Fibroblast of lung (primary cell): ENCODE data around the gene RNF14. TPM values are rescaled to one million over a fixed set of nuclear protein-coding genes. Genes with fewer than 3 reads are reported as not detected.

Source experiments
- DNase-seq, 2 donors: peaks; one replicate each; pipeline versions ENCODE4 v3.0.0 to v3.0.0-alpha.2; 2010; ENCODE audit warnings: low read depth in 2 of 2
- H2AFZ ChIP-seq: 2 replicates; pipeline ENCODE4 v1.5.1; 2012; ENCODE audit warnings: low read length, control low read depth, inconsistent platforms
- H3K27ac ChIP-seq: 2 replicates; pipeline ENCODE4 v1.5.1; 2011; ENCODE audit warnings: low read length, control low read depth; ENCODE audit not compliant: insufficient read depth
- H3K27me3 ChIP-seq: 2 replicates; pipeline ENCODE4 v1.5.1; 2011; ENCODE audit warnings: mild to moderate bottlenecking, low read length; ENCODE audit not compliant: control insufficient read depth, insufficient read depth
- H3K36me3 ChIP-seq: 2 replicates; pipeline ENCODE4 v1.5.1; 2011; ENCODE audit warnings: low read length; ENCODE audit not compliant: control insufficient read depth, insufficient read depth
- H3K4me1 ChIP-seq: 2 replicates; pipeline ENCODE4 v1.5.1; 2011; ENCODE audit warnings: low read length; ENCODE audit not compliant: control insufficient read depth, insufficient read depth; ENCODE audit errors: extremely low read depth
- H3K4me2 ChIP-seq: 2 replicates; pipeline ENCODE4 v1.5.1; 2011; ENCODE audit warnings: low read length, control low read depth; ENCODE audit not compliant: insufficient read depth; ENCODE audit errors: extremely low read depth
- H3K4me3 ChIP-seq, 4 experiments: fragments of 200-600 bp in 1 of 4; sonication (generic) in 1 of 4; replicated peaks in 1 of 4; 2 replicates each; pipeline ENCODE4 v1.5.1; 2011 to 2016; ENCODE audit warnings: low read length in 4 of 4, low read depth in 3 of 4, mild to moderate bottlenecking in 3 of 4, control low read depth in 2 of 4, inconsistent platforms in 1 of 4, mixed read lengths in 1 of 4; ENCODE audit not compliant: insufficient read depth in 1 of 4; ENCODE audit errors: control extremely low read depth in 1 of 4
- H3K79me2 ChIP-seq: 2 replicates; pipeline ENCODE4 v1.5.1; 2012; ENCODE audit warnings: mild to moderate bottlenecking, low read length, inconsistent platforms; ENCODE audit not compliant: control insufficient read depth, insufficient read depth
- H3K9ac ChIP-seq: 2 replicates; pipeline ENCODE4 v1.5.1; 2011; ENCODE audit warnings: mild to moderate bottlenecking, low read length, control low read depth; ENCODE audit not compliant: insufficient read depth
- H3K9me3 ChIP-seq: 2 replicates; pipeline ENCODE4 v1.5.1; 2012; ENCODE audit warnings: low read depth, low read length; ENCODE audit not compliant: control insufficient read depth, insufficient read depth
- H4K20me1 ChIP-seq: 2 replicates; pipeline ENCODE4 v1.5.1; 2011; ENCODE audit warnings: low read length; ENCODE audit not compliant: control insufficient read depth, insufficient read depth; ENCODE audit errors: extremely low read depth
- CTCF ChIP-seq, 2 donors: IDR thresholded peaks in 1 of 2; conservative IDR thresholded peaks in 1 of 2; 1 replicate in 1 of 2; 2 replicates in 1 of 2; pipeline ENCODE4 v1.5.1; 2011 to 2012; ENCODE audit warnings: low read length in 2 of 2, control low read depth in 1 of 2, inconsistent platforms in 1 of 2, low read depth in 1 of 2, mild to moderate bottlenecking in 1 of 2
- EZH2 ChIP-seq: IDR thresholded peaks from 2 replicates; pipeline ENCODE4 v1.5.1; 2012; ENCODE audit warnings: low read length, control low read depth, mild to moderate bottlenecking; ENCODE audit errors: missing control alignments
- polyA plus RNA-seq, 2 donors: library from polyadenylated mRNA; depleted of rRNA in 1 of 2; stranded (reverse) in 1 of 2; unstranded in 1 of 2; fragments of >200 nt; gene quantifications; 2 replicates each; pipeline ENCODE4 v1.2.1, GENCODE V29; 2011 to 2012; ENCODE audit warnings: missing spikeins in 1 of 2
- total RNA-seq: library from RNA; depleted of rRNA; stranded (reverse); fragments of >200 nt; gene quantifications from 2 replicates; pipeline ENCODE4 v1.2.1, GENCODE V29; 2014

RNF14 gene
- total and polyA plus RNA-seq, 2 donors (not counting 1 experiment from before 2014, with no cell fraction given): 62.9 to 65.3 TPM

- Histone ChIP-seq H3K4me2 (no peak overlapping the region), H3K4me3 (no peak overlapping the region), H3K27ac (no peak overlapping the region), H3K9ac (no peak overlapping the region), H3K36me3 (no peaks in the 10 kb centered on the region), H2AFZ (no peak overlapping the region), H3K27me3 (no peaks in the 10 kb centered on the region), H3K79me2 (no peaks in the 10 kb centered on the region), H3K4me1 (no peaks in the 10 kb centered on the region), H3K9me3 (no peaks in the 10 kb centered on the region), H4K20me1 (no peaks in the 10 kb centered on the region)
- no peak for DNase-seq
- TF ChIP-seq CTCF (conservative IDR thresholded peaks at IDR 0.05 in 1 of 2, IDR thresholded peaks at IDR 0.05 in 1 of 2; ENCODE audit: low read depth in 1 of 2, low read length in 2 of 2) (no peak), EZH2 (no peak)
These were observed 5.2 kb upstream of the RNF14 start for GRCh38 chr5:141963701-141964100.

GRCh38 chr5:141965071-141965470 lies 3.8 kb upstream of the RNF14 start:
- no peak overlapping the region for H3K4me2 ChIP-seq
- no peak for TF ChIP-seq CTCF (conservative IDR thresholded peaks at IDR 0.05 in 1 of 2, IDR thresholded peaks at IDR 0.05 in 1 of 2; ENCODE audit: low read depth in 1 of 2, low read length in 2 of 2)
- no peak for TF ChIP-seq EZH2
- H3K36me3 ChIP-seq: no peaks in the 10 kb centered on the region
- no peaks in the 10 kb centered on the region for H3K4me1 ChIP-seq
- H3K27ac ChIP-seq: no peak overlapping the region
- DNase-seq: no peak
- H3K79me2 ChIP-seq: peaks cover 8% of the 10 kb centered on the region
- H4K20me1 ChIP-seq: no peaks in the 10 kb centered on the region
- H2AFZ ChIP-seq: no peak overlapping the region
- H3K9ac ChIP-seq: no peak overlapping the region
- no peak overlapping the region for H3K4me3 ChIP-seq
- H3K27me3 ChIP-seq: no peaks in the 10 kb centered on the region
- no peaks in the 10 kb centered on the region for H3K9me3 ChIP-seq

- Histone ChIP-seq H3K4me2 (no peak overlapping the region), H2AFZ (no peak overlapping the region), H4K20me1 (no peaks in the 10 kb centered on the region), H3K27me3 (no peaks in the 10 kb centered on the region), H3K9me3 (no peaks in the 10 kb centered on the region), H3K4me3 (no peak overlapping the region), H3K4me1 (peaks cover 6% of the 10 kb centered on the region), H3K79me2 (peaks cover 17% of the 10 kb centered on the region), H3K36me3 (no peaks in the 10 kb centered on the region), H3K27ac (no peak overlapping the region), H3K9ac (no peak overlapping the region)
- no peak for TF ChIP-seq EZH2
- no peak for TF ChIP-seq CTCF (conservative IDR thresholded peaks at IDR 0.05 in 1 of 2, IDR thresholded peaks at IDR 0.05 in 1 of 2; ENCODE audit: low read depth in 1 of 2, low read length in 2 of 2)
- no peak for DNase-seq
These were observed 2.5 kb upstream of the RNF14 start for GRCh38 chr5:141966275-141966962.
